PC-9 (cell line): ENCODE results near the gene LRRC26. TPM values are rescaled to one million over a fixed set of nuclear protein-coding genes. Genes with fewer than 3 reads are reported as not detected.
A peak's percentile ranks its signal among the peaks of the same experiment; 100 is the strongest.

Experiments
- BruUV-seq: library from RNA; stranded (reverse); fragments of 400-500 nt; replicated peaks from 2 replicates; lab custom pipeline; 2021; lab: Mats Ljungman, UMichigan
- CTCF ChIA-PET: fragments of 300-600 bp; sonication (Branson Sonifier 250); formaldehyde crosslinking; loops from one replicate; lab custom pipeline; 2022; ENCODE audit warnings: antibody characterized with exemption; lab: Charles Lee
- POLR2A ChIA-PET: fragments of 300-600 bp; sonication (Branson Sonifier 250); formaldehyde crosslinking; loops from one replicate; lab custom pipeline; 2022; ENCODE audit warnings: antibody characterized with exemption; ENCODE audit not compliant: unreplicated experiment; lab: Charles Lee
- DNase-seq, 2 experiments: peaks; one replicate each; pipeline versions ENCODE4 v3.0.0 to v3.0.0-alpha.2; 2015 to 2022; ENCODE audit warnings: mixed read lengths in 1 of 2
- H2AFZ ChIP-seq: fragments of 200-600 bp; sonication (generic); 2 replicates; pipeline ENCODE4 v1.8.1; 2017; ENCODE audit warnings: antibody characterized with exemption
- H3F3A ChIP-seq: fragments of 200-600 bp; sonication (generic); 2 replicates; pipeline ENCODE4 v1.8.1; 2017; ENCODE audit warnings: antibody characterized with exemption, mild to moderate bottlenecking, low read depth; ENCODE audit not compliant: insufficient read depth
- H3K27ac ChIP-seq: fragments of 200-600 bp; sonication (generic); 2 replicates; pipeline ENCODE4 v1.6.1; 2016; ENCODE audit warnings: mixed run types
- H3K27me3 ChIP-seq: fragments of 200-600 bp; sonication (generic); 2 replicates; pipeline ENCODE4 v1.6.1; 2016; ENCODE audit warnings: low read depth, mixed run types; ENCODE audit not compliant: insufficient read depth
- H3K36me3 ChIP-seq: fragments of 200-600 bp; sonication (generic); 2 replicates; pipeline ENCODE4 v1.6.1; 2016; ENCODE audit warnings: low read depth, mixed run types
- H3K4me1 ChIP-seq: fragments of 200-600 bp; sonication (generic); replicated peaks from 2 replicates; pipeline ENCODE4 v1.6.1; 2016; ENCODE audit warnings: mixed run types; ENCODE audit not compliant: insufficient read depth
- H3K4me2 ChIP-seq: fragments of 200-600 bp; sonication (generic); 2 replicates; pipeline ENCODE4 v1.6.1; 2017; ENCODE audit warnings: mixed run types
- H3K4me3 ChIP-seq: fragments of 200-600 bp; sonication (generic); 2 replicates; pipeline ENCODE4 v1.6.1; 2016; ENCODE audit warnings: mixed run types
- H3K79me2 ChIP-seq: fragments of 200-600 bp; sonication (generic); 2 replicates; pipeline ENCODE4 v1.6.1; 2017; ENCODE audit warnings: low read depth, mixed run types
- H3K9me2 ChIP-seq: fragments of 200-600 bp; sonication (generic); 2 replicates; pipeline ENCODE4 v1.8.1; 2017; ENCODE audit warnings: mild to moderate bottlenecking; ENCODE audit not compliant: insufficient read depth
- H3K9me3 ChIP-seq: fragments of 200-600 bp; sonication (generic); 2 replicates; pipeline ENCODE4 v1.8.1; 2016; ENCODE audit warnings: low read depth; ENCODE audit not compliant: insufficient read depth
- H4K20me1 ChIP-seq: fragments of 200-600 bp; sonication (generic); 2 replicates; pipeline ENCODE4 v1.8.1; 2017; ENCODE audit not compliant: insufficient read depth
- EZH2 ChIP-seq: fragments of 200-600 bp; sonication (generic); IDR thresholded peaks from 2 replicates; pipeline ENCODE4 v1.8.0; 2017; ENCODE audit warnings: antibody characterized with exemption, low read depth
- intact Hi-C: fragments of 100-400 bp; cut with micrococcal nuclease; formaldehyde crosslinking; loops from one replicate; pipeline ENCODE4 v1.10.0; 2022; ENCODE audit not compliant: unreplicated experiment
- total RNA-seq: library from RNA; stranded (reverse); gene quantifications from 2 replicates; pipeline ENCODE4 v1.2.3, GENCODE V29; 2021
- TF ChIP-seq, protein P1 (sequence below): fragments of 200-600 bp; sonication (generic); conservative IDR thresholded peaks from 2 replicates; pipeline ENCODE4 v1.6.1; 2017; ENCODE audit warnings: mixed run types, antibody characterized with exemption, mild to moderate bottlenecking, moderate library complexity

The LRRC26 gene
- total RNA-seq, 1 experiment from 2014 or later = 2.3 TPM

DNA sequence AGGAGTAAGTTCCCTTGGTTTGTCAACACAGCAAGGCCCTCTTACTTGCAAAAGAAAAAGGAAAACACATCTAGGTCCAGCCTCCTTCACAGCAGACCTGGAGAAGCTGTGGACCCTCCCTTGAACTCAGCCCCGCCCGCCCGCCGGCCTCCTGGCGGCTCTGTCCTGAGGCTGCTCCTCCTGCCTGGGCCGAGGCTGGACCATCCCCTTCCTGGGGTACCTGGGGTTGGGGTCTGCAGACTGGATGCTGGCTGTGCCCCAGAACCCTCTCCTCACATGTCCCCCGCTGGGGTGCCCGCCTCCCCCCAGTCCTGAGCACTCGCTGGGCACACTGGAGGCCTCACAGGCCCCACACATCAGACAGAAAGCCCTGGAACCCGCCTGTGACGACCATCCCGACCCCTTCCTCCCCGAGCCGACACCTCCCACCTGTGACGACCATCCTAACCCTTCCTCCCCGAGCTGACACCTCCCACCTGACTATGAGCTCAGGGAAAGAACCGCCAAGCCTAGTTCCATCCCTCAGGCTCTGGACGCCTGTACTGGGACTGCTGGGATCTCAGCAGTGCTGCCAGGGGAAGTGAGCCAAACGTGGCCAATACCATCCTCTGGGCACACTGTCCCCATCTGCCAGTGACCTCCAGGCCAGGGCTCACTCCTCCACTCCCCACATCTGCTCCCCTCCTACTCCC lies 9.2 kb upstream of the LRRC26 start:
- no peak overlapping the region for H3K4me3 ChIP-seq
- H3F3A ChIP-seq = peaks cover 15% of the 10 kb centered on the region; the same call in 1 of the 2 replicates
- ChIA-PET CTCF (no interaction called here), POLR2A (no interaction called here)
- no peaks in the 10 kb centered on the region for H3K9me3 ChIP-seq
- H3K9me2 ChIP-seq = no peaks in the 10 kb centered on the region
- H3K4me2 ChIP-seq = no peak overlapping the region
- TF ChIP-seq, protein P1, sequence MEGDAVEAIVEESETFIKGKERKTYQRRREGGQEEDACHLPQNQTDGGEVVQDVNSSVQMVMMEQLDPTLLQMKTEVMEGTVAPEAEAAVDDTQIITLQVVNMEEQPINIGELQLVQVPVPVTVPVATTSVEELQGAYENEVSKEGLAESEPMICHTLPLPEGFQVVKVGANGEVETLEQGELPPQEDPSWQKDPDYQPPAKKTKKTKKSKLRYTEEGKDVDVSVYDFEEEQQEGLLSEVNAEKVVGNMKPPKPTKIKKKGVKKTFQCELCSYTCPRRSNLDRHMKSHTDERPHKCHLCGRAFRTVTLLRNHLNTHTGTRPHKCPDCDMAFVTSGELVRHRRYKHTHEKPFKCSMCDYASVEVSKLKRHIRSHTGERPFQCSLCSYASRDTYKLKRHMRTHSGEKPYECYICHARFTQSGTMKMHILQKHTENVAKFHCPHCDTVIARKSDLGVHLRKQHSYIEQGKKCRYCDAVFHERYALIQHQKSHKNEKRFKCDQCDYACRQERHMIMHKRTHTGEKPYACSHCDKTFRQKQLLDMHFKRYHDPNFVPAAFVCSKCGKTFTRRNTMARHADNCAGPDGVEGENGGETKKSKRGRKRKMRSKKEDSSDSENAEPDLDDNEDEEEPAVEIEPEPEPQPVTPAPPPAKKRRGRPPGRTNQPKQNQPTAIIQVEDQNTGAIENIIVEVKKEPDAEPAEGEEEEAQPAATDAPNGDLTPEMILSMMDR = no peak
- TF ChIP-seq EZH2 = no peak
- no peaks in the 10 kb centered on the region for H4K20me1 ChIP-seq
- H3K27ac ChIP-seq = no peak overlapping the region
- no peak overlapping the region for H2AFZ ChIP-seq
- no peaks in the 10 kb centered on the region for H3K4me1 ChIP-seq
- intact Hi-C loops = no loop called here
- no TSS peak for BruUV-seq
- no peak for DNase-seq
- H3K27me3 ChIP-seq = no peaks in the 10 kb centered on the region
- H3K79me2 ChIP-seq = no peaks in the 10 kb centered on the region
- H3K36me3 ChIP-seq = no peaks in the 10 kb centered on the region

DNA sequence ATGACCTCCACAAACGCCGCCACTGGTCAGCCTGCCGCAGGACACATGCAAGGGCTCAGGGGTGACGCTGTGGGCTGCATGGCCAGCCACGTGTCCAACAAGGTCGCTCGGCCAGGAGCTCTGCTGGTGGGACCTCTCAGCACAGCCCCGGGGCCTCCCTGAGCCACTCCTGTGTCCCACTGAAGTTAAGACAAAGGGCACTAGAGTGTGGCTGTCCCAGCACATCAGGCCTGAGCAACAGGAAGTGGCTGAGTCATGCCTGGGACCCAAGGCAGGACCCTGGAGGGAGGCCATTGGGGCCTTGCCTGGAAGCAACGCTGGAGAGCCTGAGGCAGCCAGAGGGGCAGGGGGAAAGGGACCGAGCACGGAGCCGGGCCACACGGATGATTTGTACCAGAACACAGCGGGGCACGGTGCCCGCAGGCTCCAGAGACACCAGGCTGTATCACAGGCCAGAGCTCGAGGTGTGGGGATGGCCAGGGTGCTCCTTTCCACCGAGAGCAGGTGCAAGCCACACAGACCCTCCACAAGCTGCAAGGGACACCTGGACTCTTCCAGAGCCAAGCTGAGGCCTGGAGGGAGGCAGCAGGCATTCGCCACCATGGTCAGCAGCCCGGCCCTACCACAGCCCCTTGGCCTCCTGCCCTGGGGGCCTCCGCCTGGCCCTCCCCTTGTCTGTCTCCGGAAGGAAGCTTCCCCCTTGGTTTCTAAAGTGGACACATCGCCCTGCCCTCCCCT lies 8.5 kb upstream of the LRRC26 start:
- CTCF ChIA-PET = no interaction called here
- H3K27me3 ChIP-seq = no peaks in the 10 kb centered on the region
- no peaks in the 10 kb centered on the region for H3K9me2 ChIP-seq
- H2AFZ ChIP-seq = no peak overlapping the region
- DNase-seq = peak in 1 of 2 experiments; percentile 35
- no peaks in the 10 kb centered on the region for H3K9me3 ChIP-seq
- no peaks in the 10 kb centered on the region for H4K20me1 ChIP-seq
- no peak overlapping the region for H3K27ac ChIP-seq
- POLR2A ChIA-PET = interaction anchor here (0.6 kb wide), 1 partner anchor 8 kb away, joined by 3 read pairs; no protein-coding TSS in a partner anchor
- no peaks in the 10 kb centered on the region for H3K79me2 ChIP-seq
- intact Hi-C loops = no loop called here
- no TSS peak for BruUV-seq
- peaks cover 18% of the 10 kb centered on the region; the same call in 1 of the 2 replicates for H3F3A ChIP-seq
- TF ChIP-seq, protein P1 = no peak
- TF ChIP-seq EZH2 = no peak
- no peak overlapping the region for H3K4me3 ChIP-seq
- H3K4me1 ChIP-seq = peaks cover 4% of the 10 kb centered on the region; the same call in 1 of the 2 replicates
- H3K4me2 ChIP-seq = no peak overlapping the region
- H3K36me3 ChIP-seq = no peaks in the 10 kb centered on the region

- no peaks in the 10 kb centered on the region for H3K27me3 ChIP-seq
- DNase-seq = no peak
- no peaks in the 10 kb centered on the region for H3K36me3 ChIP-seq
- H3K9me3 ChIP-seq = no peaks in the 10 kb centered on the region
- H3K27ac ChIP-seq = no peak overlapping the region
- H3K4me1 ChIP-seq = peaks cover 13% of the 10 kb centered on the region; the same call in 1 of the 2 replicates
- no peaks in the 10 kb centered on the region for H3K79me2 ChIP-seq
- H3F3A ChIP-seq = peaks cover 21% of the 10 kb centered on the region; the same call in 1 of the 2 replicates
- no peak overlapping the region for H2AFZ ChIP-seq
- POLR2A ChIA-PET = no interaction called here
- intact Hi-C loops = no loop called here
- no peak overlapping the region for H3K4me2 ChIP-seq
- no peaks in the 10 kb centered on the region for H3K9me2 ChIP-seq
- TF ChIP-seq, protein P1 = peak; percentile 26; the same call in 1 of the 2 replicates
- TF ChIP-seq EZH2 = no peak
- no peaks in the 10 kb centered on the region for H4K20me1 ChIP-seq
- no peak overlapping the region for H3K4me3 ChIP-seq
- no TSS peak for BruUV-seq
- CTCF ChIA-PET = no interaction called here
Observed at GRCh38 chr9:137176302-137177182, 6.7 kb upstream of the LRRC26 start.
